Fibroblast of lung (primary cell): ENCODE data around the gene LCN1. TPM values are rescaled to one million over a fixed set of nuclear protein-coding genes. Genes with fewer than 3 reads are reported as not detected.
"Not testable (repeated sequence)": the region's sequence is repeated elsewhere in the genome, so short reads cannot be mapped to it uniquely, and the experiment has no call there.

Source experiments
- DNase-seq, 2 donors: peaks; one replicate each; pipeline versions ENCODE4 v3.0.0 to v3.0.0-alpha.2; 2010; ENCODE audit warnings: low read depth in 2 of 2
- H2AFZ ChIP-seq: 2 replicates; pipeline ENCODE4 v1.5.1; 2012; ENCODE audit warnings: low read length, control low read depth, inconsistent platforms
- H3K27ac ChIP-seq: 2 replicates; pipeline ENCODE4 v1.5.1; 2011; ENCODE audit warnings: low read length, control low read depth; ENCODE audit not compliant: insufficient read depth
- H3K27me3 ChIP-seq: 2 replicates; pipeline ENCODE4 v1.5.1; 2011; ENCODE audit warnings: mild to moderate bottlenecking, low read length; ENCODE audit not compliant: control insufficient read depth, insufficient read depth
- H3K36me3 ChIP-seq: 2 replicates; pipeline ENCODE4 v1.5.1; 2011; ENCODE audit warnings: low read length; ENCODE audit not compliant: control insufficient read depth, insufficient read depth
- H3K4me1 ChIP-seq: 2 replicates; pipeline ENCODE4 v1.5.1; 2011; ENCODE audit warnings: low read length; ENCODE audit not compliant: control insufficient read depth, insufficient read depth; ENCODE audit errors: extremely low read depth
- H3K4me2 ChIP-seq: 2 replicates; pipeline ENCODE4 v1.5.1; 2011; ENCODE audit warnings: low read length, control low read depth; ENCODE audit not compliant: insufficient read depth; ENCODE audit errors: extremely low read depth
- H3K4me3 ChIP-seq, 4 experiments: fragments of 200-600 bp in 1 of 4; sonication (generic) in 1 of 4; replicated peaks in 1 of 4; 2 replicates each; pipeline ENCODE4 v1.5.1; 2011 to 2016; ENCODE audit warnings: low read length in 4 of 4, low read depth in 3 of 4, mild to moderate bottlenecking in 3 of 4, control low read depth in 2 of 4, inconsistent platforms in 1 of 4, mixed read lengths in 1 of 4; ENCODE audit not compliant: insufficient read depth in 1 of 4; ENCODE audit errors: control extremely low read depth in 1 of 4
- H3K79me2 ChIP-seq: 2 replicates; pipeline ENCODE4 v1.5.1; 2012; ENCODE audit warnings: mild to moderate bottlenecking, low read length, inconsistent platforms; ENCODE audit not compliant: control insufficient read depth, insufficient read depth
- H3K9ac ChIP-seq: 2 replicates; pipeline ENCODE4 v1.5.1; 2011; ENCODE audit warnings: mild to moderate bottlenecking, low read length, control low read depth; ENCODE audit not compliant: insufficient read depth
- H3K9me3 ChIP-seq: 2 replicates; pipeline ENCODE4 v1.5.1; 2012; ENCODE audit warnings: low read depth, low read length; ENCODE audit not compliant: control insufficient read depth, insufficient read depth
- H4K20me1 ChIP-seq: 2 replicates; pipeline ENCODE4 v1.5.1; 2011; ENCODE audit warnings: low read length; ENCODE audit not compliant: control insufficient read depth, insufficient read depth; ENCODE audit errors: extremely low read depth
- EZH2 ChIP-seq: IDR thresholded peaks from 2 replicates; pipeline ENCODE4 v1.5.1; 2012; ENCODE audit warnings: low read length, control low read depth, mild to moderate bottlenecking; ENCODE audit errors: missing control alignments
- polyA plus RNA-seq, 2 donors: library from polyadenylated mRNA; depleted of rRNA in 1 of 2; stranded (reverse) in 1 of 2; unstranded in 1 of 2; fragments of >200 nt; gene quantifications; 2 replicates each; pipeline ENCODE4 v1.2.1, GENCODE V29; 2011 to 2012; ENCODE audit warnings: missing spikeins in 1 of 2
- total RNA-seq: library from RNA; depleted of rRNA; stranded (reverse); fragments of >200 nt; gene quantifications from 2 replicates; pipeline ENCODE4 v1.2.1, GENCODE V29; 2014
- TF ChIP-seq, protein P1 (sequence below), 2 donors: IDR thresholded peaks in 1 of 2; conservative IDR thresholded peaks in 1 of 2; 1 replicate in 1 of 2; 2 replicates in 1 of 2; pipeline ENCODE4 v1.5.1; 2011 to 2012; ENCODE audit warnings: low read length in 2 of 2, control low read depth in 1 of 2, inconsistent platforms in 1 of 2, low read depth in 1 of 2, mild to moderate bottlenecking in 1 of 2

The LCN1 gene
- total and polyA plus RNA-seq, 2 donors (not counting 1 experiment from before 2014, with no cell fraction given): not detected

DNA sequence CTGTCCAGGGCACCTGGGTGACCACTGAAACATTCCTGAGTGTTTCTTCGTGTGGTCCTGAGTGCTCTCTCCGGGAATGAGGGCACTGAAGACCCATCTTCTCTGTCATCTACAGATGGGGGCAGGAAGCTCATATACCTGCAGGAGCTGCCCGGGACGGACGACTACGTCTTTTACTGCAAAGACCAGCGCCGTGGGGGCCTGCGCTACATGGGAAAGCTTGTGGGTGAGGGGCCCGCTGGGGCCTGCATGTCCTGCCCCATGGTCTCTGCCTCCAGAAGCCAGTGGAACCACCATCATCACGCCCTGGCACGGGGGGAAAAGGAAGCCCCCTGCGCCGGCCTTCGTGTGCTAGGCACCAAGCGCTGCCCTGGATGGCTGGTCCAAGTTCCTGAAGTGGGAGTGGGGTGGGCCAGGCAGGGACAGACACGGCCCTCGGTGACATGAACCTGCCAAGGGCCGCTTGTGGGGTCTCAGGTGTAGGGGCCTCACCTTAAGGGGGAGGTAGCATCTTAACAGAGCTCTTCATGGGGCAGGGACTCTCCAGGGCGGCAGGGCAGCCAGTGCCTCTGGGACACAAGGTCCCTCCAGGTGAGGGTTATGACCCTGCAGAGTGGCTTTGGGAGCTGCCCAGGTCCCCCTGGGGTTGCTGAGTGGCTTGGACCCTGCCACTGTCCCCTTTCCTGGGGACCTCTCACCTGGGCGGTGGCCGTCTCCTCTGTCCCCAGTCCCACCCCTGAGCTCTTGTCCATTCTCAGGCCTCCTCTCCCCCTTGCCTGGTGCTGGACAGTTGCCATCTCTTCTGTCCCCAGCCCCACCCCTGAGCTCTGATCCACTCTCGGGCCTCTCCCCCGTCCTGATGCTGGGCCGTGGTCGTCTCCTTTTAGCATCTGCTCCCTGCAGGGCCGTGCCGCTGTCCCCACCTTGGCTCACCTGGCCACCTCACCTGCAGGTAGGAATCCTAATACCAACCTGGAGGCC is 26.8 kb downstream of the LCN1 start:
- Histone ChIP-seq H3K27ac (no peak overlapping the region), H3K9me3 (no peaks in the 10 kb centered on the region), H3K4me1 (no peaks in the 10 kb centered on the region), H3K79me2 (no peaks in the 10 kb centered on the region), H3K27me3 (no peaks in the 10 kb centered on the region), H3K4me2 (no peak overlapping the region), H3K4me3 (no peak overlapping the region), H3K9ac (no peak overlapping the region), H4K20me1 (no peaks in the 10 kb centered on the region), H2AFZ (no peak overlapping the region), H3K36me3 (no peaks in the 10 kb centered on the region)
- TF ChIP-seq, protein P1, sequence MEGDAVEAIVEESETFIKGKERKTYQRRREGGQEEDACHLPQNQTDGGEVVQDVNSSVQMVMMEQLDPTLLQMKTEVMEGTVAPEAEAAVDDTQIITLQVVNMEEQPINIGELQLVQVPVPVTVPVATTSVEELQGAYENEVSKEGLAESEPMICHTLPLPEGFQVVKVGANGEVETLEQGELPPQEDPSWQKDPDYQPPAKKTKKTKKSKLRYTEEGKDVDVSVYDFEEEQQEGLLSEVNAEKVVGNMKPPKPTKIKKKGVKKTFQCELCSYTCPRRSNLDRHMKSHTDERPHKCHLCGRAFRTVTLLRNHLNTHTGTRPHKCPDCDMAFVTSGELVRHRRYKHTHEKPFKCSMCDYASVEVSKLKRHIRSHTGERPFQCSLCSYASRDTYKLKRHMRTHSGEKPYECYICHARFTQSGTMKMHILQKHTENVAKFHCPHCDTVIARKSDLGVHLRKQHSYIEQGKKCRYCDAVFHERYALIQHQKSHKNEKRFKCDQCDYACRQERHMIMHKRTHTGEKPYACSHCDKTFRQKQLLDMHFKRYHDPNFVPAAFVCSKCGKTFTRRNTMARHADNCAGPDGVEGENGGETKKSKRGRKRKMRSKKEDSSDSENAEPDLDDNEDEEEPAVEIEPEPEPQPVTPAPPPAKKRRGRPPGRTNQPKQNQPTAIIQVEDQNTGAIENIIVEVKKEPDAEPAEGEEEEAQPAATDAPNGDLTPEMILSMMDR (conservative IDR thresholded peaks at IDR 0.05 in 1 of 2, IDR thresholded peaks at IDR 0.05 in 1 of 2; ENCODE audit: low read depth in 1 of 2, low read length in 2 of 2): no peak
- TF ChIP-seq EZH2: no peak
- DNase-seq: no peak

DNA sequence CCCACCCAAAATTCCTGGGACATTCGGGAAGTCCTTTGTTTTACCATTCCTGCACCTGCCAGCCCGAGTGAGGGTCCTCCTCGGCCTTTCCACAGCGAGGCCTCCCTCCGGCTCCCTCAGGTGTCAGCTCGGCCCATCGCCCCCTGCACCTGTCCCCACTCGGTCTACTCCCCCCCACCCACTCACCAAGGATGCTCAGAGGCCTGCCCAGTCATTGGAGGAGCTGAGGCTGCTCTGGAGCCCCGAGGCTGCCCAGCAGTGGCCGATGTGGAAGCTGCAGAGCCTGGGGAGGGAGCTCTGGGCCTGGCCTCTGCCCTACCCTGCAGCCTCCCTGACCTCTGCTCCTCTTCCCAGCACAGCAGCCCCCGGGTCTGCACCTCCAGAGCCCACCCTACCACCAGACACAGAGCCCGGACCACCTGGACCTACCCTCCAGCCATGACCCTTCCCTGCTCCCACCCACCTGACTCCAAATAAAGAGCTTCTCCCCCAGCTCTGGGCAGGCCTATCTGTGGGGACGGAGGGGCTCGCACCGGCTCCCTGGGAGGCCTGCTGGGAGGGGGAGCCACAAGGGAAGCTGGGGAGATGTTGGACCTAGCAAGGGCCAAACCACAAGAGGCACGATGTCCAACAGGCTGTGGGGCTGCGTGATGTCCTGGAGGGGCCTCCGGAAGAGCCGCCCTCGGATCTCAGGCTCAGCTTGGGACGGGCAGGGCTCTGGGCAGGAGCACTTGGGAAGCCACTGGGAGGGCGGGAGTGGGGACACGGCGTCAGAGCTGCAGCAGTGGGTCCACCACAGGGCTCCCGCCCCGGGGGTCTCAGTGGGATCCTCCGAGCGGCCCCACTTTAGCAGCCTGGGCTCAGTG is 28.5 kb downstream of the LCN1 start:
- H3K4me3 ChIP-seq, H3K36me3 ChIP-seq, H3K9ac ChIP-seq, DNase-seq, H3K4me2 ChIP-seq, H3K27ac ChIP-seq, H3K4me1 ChIP-seq, H3K9me3 ChIP-seq, H3K79me2 ChIP-seq, H3K27me3 ChIP-seq, H2AFZ ChIP-seq, H4K20me1 ChIP-seq: not testable (repeated sequence)

DNA sequence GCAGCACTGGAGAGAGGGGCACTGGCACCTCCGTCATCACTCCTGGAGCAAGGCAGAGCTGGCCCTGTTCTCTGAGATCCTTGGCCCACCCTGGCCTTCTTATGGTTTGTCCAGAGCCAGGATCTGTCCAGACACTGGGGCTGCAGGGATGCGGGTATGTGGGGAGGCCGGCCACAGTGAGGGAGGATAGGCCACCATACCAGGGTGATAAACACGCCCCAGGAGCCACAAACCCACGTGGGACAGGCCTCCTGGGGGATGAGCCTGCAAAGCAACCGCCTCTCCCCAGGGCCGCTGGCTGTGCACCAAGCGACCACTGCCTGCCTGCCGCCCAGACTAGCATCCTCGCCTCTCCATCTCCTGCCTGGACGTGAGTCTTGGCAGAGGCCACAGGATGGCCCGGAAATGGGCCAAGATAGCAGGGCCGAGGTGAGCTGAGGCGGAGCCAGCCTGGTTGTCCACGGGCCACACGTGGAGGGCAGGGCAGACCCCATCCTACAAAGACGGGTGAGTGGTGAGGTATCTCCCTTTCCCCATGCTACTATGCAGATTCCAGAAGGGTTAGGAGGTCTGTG is 29.2 kb downstream of the LCN1 start:
- H3K27me3 ChIP-seq: no peaks in the 10 kb centered on the region
- H3K4me3 ChIP-seq: no peak overlapping the region
- no peak for DNase-seq
- H3K79me2 ChIP-seq: no peaks in the 10 kb centered on the region
- H3K36me3 ChIP-seq: no peaks in the 10 kb centered on the region
- H3K27ac ChIP-seq: no peak overlapping the region
- H4K20me1 ChIP-seq: no peaks in the 10 kb centered on the region
- H3K9me3 ChIP-seq: no peaks in the 10 kb centered on the region
- H3K9ac ChIP-seq: no peak overlapping the region
- no peak overlapping the region for H3K4me2 ChIP-seq
- no peaks in the 10 kb centered on the region for H3K4me1 ChIP-seq
- TF ChIP-seq, protein P1 (conservative IDR thresholded peaks at IDR 0.05 in 1 of 2, IDR thresholded peaks at IDR 0.05 in 1 of 2; ENCODE audit: low read depth in 1 of 2, low read length in 2 of 2): no peak
- no peak for TF ChIP-seq EZH2
- no peak overlapping the region for H2AFZ ChIP-seq
